OCI-LY3 (cell line): ENCODE results near the gene LDB2.

Source experiments
- CTCF ChIP-seq: fragments of 200-600, 300-600 bp; sonication (generic); IDR thresholded peaks from 2 replicates; pipeline ENCODE4 v1.5.1; 2014; ENCODE audit warnings: antibody characterized with exemption, low read length, low read depth
- EZH2phosphoT487 ChIP-seq: fragments of 200-600 bp; shearing (Covaris generic); IDR thresholded peaks from 2 replicates; pipeline ENCODE4 v1.6.1; 2018; ENCODE audit warnings: antibody characterized with exemption, mixed run types, low read depth

- TF ChIP-seq CTCF: no peak
- TF ChIP-seq EZH2phosphoT487: no peak
Observed at GRCh38 chr4:16582526-16582925, 315.9 kb downstream of the LDB2 start.
